A673 (cell line): ENCODE data around the gene PPFIA2. TPM values are rescaled to one million over a fixed set of nuclear protein-coding genes. Genes with fewer than 3 reads are reported as not detected.

Experiments used
- BruUV-seq: library from RNA; stranded (reverse); fragments of 400-500 nt; replicated peaks from 2 replicates; lab custom pipeline; 2021; lab: Mats Ljungman, UMichigan
- CTCF ChIA-PET: fragments of 300-600 bp; sonication (Branson Sonifier 250); formaldehyde crosslinking; loops from one replicate; lab custom pipeline; 2022; ENCODE audit warnings: antibody characterized with exemption; lab: Charles Lee
- POLR2A ChIA-PET: fragments of 300-600 bp; sonication (Branson Sonifier 250); formaldehyde crosslinking; loops from one replicate; lab custom pipeline; 2022; ENCODE audit warnings: antibody characterized with exemption; ENCODE audit not compliant: low non-redundant PET; lab: Charles Lee
- DNase-seq: peaks from one replicate; pipeline ENCODE4 v3.0.0-alpha.2; 2015; ENCODE audit warnings: low spot score
- H3K27ac ChIP-seq: fragments of 200-600 bp; sonication (generic); 2 replicates; pipeline ENCODE4 v1.5.1; 2016; ENCODE audit warnings: mixed run types, low read depth, mild to moderate bottlenecking, mixed read lengths, antibody characterized with exemption, low read length; ENCODE audit not compliant: poor library complexity, severe bottlenecking
- H3K27me3 ChIP-seq: fragments of 200-600 bp; sonication (generic); replicated peaks from 2 replicates; pipeline ENCODE4 v1.6.1; 2017; ENCODE audit warnings: mixed run types, low read depth, mild to moderate bottlenecking, mixed read lengths, antibody characterized with exemption, low read length; ENCODE audit not compliant: insufficient read depth, poor library complexity
- H3K36me3 ChIP-seq: fragments of 200-600 bp; sonication (generic); 2 replicates; pipeline ENCODE4 v1.6.1; 2016; ENCODE audit warnings: mixed run types, mild to moderate bottlenecking, mixed read lengths, antibody characterized with exemption, low read length; ENCODE audit not compliant: insufficient read depth, poor library complexity, severe bottlenecking
- H3K4me1 ChIP-seq: fragments of 200-600 bp; sonication (generic); 2 replicates; pipeline ENCODE4 v1.6.1; 2017; ENCODE audit warnings: mixed run types, mild to moderate bottlenecking, mixed read lengths, antibody characterized with exemption, low read length; ENCODE audit not compliant: insufficient read depth, poor library complexity, severe bottlenecking
- H3K4me3 ChIP-seq: fragments of 200-600 bp; sonication (generic); 2 replicates; pipeline ENCODE4 v1.5.1; 2016; ENCODE audit warnings: low read depth, mixed run types, mild to moderate bottlenecking, mixed read lengths, low read length; ENCODE audit not compliant: poor library complexity, severe bottlenecking
- H3K9me3 ChIP-seq: fragments of 200-600 bp; sonication (generic); 2 replicates; pipeline ENCODE4 v1.6.1; 2016; ENCODE audit warnings: mixed run types, low read depth, mild to moderate bottlenecking, mixed read lengths, antibody characterized with exemption, low read length; ENCODE audit not compliant: poor library complexity, severe bottlenecking
- EZH2 ChIP-seq: fragments of 200-600 bp; sonication (generic); IDR thresholded peaks from 2 replicates; pipeline ENCODE4 v1.6.1; 2017; ENCODE audit warnings: borderline replicate concordance, low read depth, mild to moderate bottlenecking, mixed read lengths, antibody characterized with exemption, low read length; ENCODE audit not compliant: poor library complexity, severe bottlenecking
- intact Hi-C: fragments of 100-400 bp; cut with micrococcal nuclease; formaldehyde crosslinking; loops from one replicate; pipeline ENCODE4 v1.10.0; 2022; ENCODE audit not compliant: unreplicated experiment
- total RNA-seq: library from RNA; stranded (reverse); gene quantifications from 2 replicates; pipeline ENCODE4 v1.2.3, GENCODE V29; 2021
- TF ChIP-seq, protein P1 (sequence below): fragments of 300-800, 200-600 bp; sonication (generic); conservative IDR thresholded peaks from 2 replicates; pipeline ENCODE4 v1.5.1; 2017; ENCODE audit warnings: low read depth, mild to moderate bottlenecking, antibody characterized with exemption, low read length, moderate library complexity, mixed read lengths

Gene PPFIA2
- total RNA-seq, 1 experiment from 2014 or later, result 0.52 TPM

DNA sequence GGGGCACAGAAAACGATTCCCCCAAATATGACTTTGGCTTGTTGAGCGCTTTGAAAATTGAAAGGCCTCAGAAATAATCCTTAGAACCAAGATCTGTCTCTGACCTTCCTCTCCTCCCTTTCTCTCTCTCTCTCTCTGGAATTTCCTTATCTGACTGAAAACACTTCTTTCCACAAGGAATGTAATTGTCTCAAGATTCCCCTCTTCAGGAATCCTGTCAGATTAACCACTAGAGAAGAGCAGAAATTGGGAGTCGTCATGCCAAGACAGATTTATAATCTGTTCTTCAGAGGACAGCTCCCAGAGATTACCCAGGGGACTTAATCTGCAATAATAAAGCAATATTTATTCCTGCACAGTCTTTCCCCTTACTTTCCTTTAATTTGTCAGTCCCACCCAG lies 363.7 kb downstream of the PPFIA2 start:
- H3K27ac ChIP-seq, result no peak overlapping the region
- no peaks in the 10 kb centered on the region for H3K27me3 ChIP-seq
- no peak overlapping the region for H3K4me3 ChIP-seq
- BruUV-seq, result no TSS peak
- no peaks in the 10 kb centered on the region for H3K9me3 ChIP-seq
- CTCF ChIA-PET, result no interaction called here
- TF ChIP-seq EZH2, result no peak
- TF ChIP-seq, protein P1, sequence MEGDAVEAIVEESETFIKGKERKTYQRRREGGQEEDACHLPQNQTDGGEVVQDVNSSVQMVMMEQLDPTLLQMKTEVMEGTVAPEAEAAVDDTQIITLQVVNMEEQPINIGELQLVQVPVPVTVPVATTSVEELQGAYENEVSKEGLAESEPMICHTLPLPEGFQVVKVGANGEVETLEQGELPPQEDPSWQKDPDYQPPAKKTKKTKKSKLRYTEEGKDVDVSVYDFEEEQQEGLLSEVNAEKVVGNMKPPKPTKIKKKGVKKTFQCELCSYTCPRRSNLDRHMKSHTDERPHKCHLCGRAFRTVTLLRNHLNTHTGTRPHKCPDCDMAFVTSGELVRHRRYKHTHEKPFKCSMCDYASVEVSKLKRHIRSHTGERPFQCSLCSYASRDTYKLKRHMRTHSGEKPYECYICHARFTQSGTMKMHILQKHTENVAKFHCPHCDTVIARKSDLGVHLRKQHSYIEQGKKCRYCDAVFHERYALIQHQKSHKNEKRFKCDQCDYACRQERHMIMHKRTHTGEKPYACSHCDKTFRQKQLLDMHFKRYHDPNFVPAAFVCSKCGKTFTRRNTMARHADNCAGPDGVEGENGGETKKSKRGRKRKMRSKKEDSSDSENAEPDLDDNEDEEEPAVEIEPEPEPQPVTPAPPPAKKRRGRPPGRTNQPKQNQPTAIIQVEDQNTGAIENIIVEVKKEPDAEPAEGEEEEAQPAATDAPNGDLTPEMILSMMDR, result no peak
- H3K4me1 ChIP-seq, result no peaks in the 10 kb centered on the region
- DNase-seq, result no peak
- intact Hi-C loops, result no loop called here
- H3K36me3 ChIP-seq, result no peaks in the 10 kb centered on the region
- POLR2A ChIA-PET, result no interaction called here

DNA sequence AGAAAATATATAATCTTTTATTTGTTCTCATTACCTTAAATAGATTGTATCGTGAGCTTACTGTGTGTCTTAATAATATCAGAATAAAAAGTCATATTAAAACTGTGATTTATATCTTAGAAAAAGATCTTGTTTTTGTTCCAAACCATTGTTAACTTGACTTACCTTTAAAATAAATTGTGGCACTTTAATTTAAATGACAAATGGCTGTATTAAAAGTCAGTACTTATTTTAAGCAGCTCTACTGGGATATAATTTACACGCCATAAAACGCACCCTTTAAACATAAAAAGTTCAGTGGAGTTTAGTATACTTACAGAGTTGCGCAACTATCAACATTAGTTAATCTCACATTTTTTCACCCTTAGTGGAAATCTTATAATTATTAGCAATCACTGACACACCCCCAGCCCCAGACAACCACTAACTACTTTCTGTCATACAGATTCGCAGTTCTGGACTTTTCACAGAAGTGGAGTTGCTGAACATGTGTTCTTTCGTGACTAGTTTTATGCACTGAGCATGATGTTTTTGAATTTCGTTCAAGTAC lies 369.5 kb downstream of the PPFIA2 start:
- TF ChIP-seq EZH2, result no peak
- TF ChIP-seq, protein P1, result no peak
- no peak overlapping the region for H3K27ac ChIP-seq
- no peak for DNase-seq
- no peaks in the 10 kb centered on the region for H3K4me1 ChIP-seq
- no peak overlapping the region for H3K4me3 ChIP-seq
- BruUV-seq, result no TSS peak
- no peaks in the 10 kb centered on the region for H3K27me3 ChIP-seq
- ChIA-PET CTCF (no interaction called here), POLR2A (no interaction called here)
- H3K36me3 ChIP-seq, result no peaks in the 10 kb centered on the region
- intact Hi-C loops, result no loop called here
- H3K9me3 ChIP-seq, result peaks cover 5% of the 10 kb centered on the region

DNA sequence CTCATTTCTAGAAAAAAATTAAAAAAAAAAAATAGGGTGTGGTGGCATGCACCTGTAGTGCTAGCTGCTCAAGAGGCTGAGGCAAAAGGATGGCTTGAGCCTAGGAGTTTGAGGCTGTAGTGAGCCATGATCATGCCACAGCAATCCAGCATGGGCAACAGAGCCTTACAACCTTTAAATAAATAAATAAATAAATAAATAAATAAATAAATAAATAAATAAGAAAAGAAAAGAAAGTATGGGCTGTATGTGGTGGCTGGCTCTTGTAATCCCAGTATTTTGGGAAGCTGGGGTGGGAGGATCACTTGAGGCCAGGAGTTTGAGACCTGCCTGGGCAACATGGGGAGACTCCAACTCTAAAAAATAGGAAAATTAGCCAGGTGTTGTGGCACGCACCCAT lies 373.0 kb downstream of the PPFIA2 start:
- Histone ChIP-seq H3K4me3 (no peak overlapping the region), H3K36me3 (no peaks in the 10 kb centered on the region), H3K27ac (no peak overlapping the region), H3K9me3 (peaks cover 5% of the 10 kb centered on the region), H3K4me1 (no peaks in the 10 kb centered on the region), H3K27me3 (no peaks in the 10 kb centered on the region)
- ChIA-PET POLR2A (no interaction called here), CTCF (no interaction called here)
- BruUV-seq, result no TSS peak
- DNase-seq, result no peak
- TF ChIP-seq, protein P1, result no peak
- TF ChIP-seq EZH2, result no peak
- intact Hi-C loops, result no loop called here
